Heart right ventricle (tissue), 16 donors: Measurements from ENCODE around the gene TBC1D8. TPM values are rescaled to one million over a fixed set of nuclear protein-coding genes. Genes with fewer than 3 reads are reported as not detected.

Experiments used
- ATAC-seq, 8 donors: fragments of 200-7000 bp; cut with Tn5 transposase; one replicate each; pipeline ENCODE4 v1.9.1; 2020; ENCODE audit warnings: mild to moderate bottlenecking in 8 of 8, moderate library complexity in 8 of 8, moderate number of reproducible peaks in 1 of 8
- DNase-seq, 2 donors: peaks; one replicate each; pipeline ENCODE4 v3.0.0-alpha.2; 2020
- H3K27ac ChIP-seq, 10 donors: fragments of 200-600 bp; sonication (generic) in 2 of 10; one replicate each; pipeline versions ENCODE4 v1.5.0 to v1.8.0; 2020 to 2022; ENCODE audit warnings: mild to moderate bottlenecking in 3 of 10
- H3K27me3 ChIP-seq, 7 donors: fragments of 200-600 bp; one replicate each; pipeline ENCODE4 v1.8.0; 2021 to 2022; ENCODE audit warnings: mild to moderate bottlenecking in 2 of 7
- H3K36me3 ChIP-seq, 9 donors: fragments of 200-600 bp; sonication (generic) in 1 of 9; one replicate each; pipeline versions ENCODE4 v1.5.0 to v1.8.0; 2020 to 2022; ENCODE audit warnings: mild to moderate bottlenecking in 2 of 9
- H3K4me1 ChIP-seq, 9 donors: fragments of 200-600 bp; sonication (generic) in 1 of 9; one replicate each; pipeline versions ENCODE4 v1.5.0 to v1.8.0; 2020 to 2022; ENCODE audit warnings: mild to moderate bottlenecking in 4 of 9
- H3K4me3 ChIP-seq, 10 donors: fragments of 200-600 bp; sonication (generic) in 2 of 10; one replicate each; pipeline versions ENCODE4 v1.5.0 to v1.8.0; 2020 to 2022; ENCODE audit warnings: mild to moderate bottlenecking in 7 of 10, moderate library complexity in 2 of 10
- H3K9me3 ChIP-seq, 11 donors: fragments of 200-600 bp in 10 of 11; sonication (generic) in 2 of 11; one replicate each; pipeline versions ENCODE4 v1.5.0 to v1.8.0; 2013 to 2022; ENCODE audit warnings: mild to moderate bottlenecking in 2 of 11, control low read depth in 1 of 11, moderate library complexity in 1 of 11
- WGBS, 2 donors: extraction: QIAGEN DNeasy Blood & Tissue Kit; methylation state at CpG; one replicate each; pipeline ENCODE4 v1.1.7; 2013; ENCODE audit warnings: inconsistent platforms in 1 of 2; 5-methylcytosine and 5-hydroxymethylcytosine counted together
- intact Hi-C, 10 donors: fragments of 100-400 bp; cut with DNase I; formaldehyde crosslinking; loops; one replicate each; pipeline versions ENCODE4 v1.11.1 to v1.14.2; 2022
- polyA plus RNA-seq, 2 donors: library from polyadenylated mRNA; stranded (reverse); fragments of 200-250 nt; gene quantifications; one replicate each; pipeline ENCODE4 v1.2.3, GENCODE V29; 2013
- total RNA-seq, 10 donors: library from RNA; stranded (reverse); fragmentation: NEBNext Ultra II Directional in 3 of 10; extraction: Animal tissue kit (Norgen Biotek cat#: 25700) in 3 of 10; gene quantifications; one replicate each; pipeline versions ENCODE4 v1.2.1 to v1.2.4, GENCODE V29; 2021 to 2023
- TF ChIP-seq, protein P1 (sequence below), 9 donors: fragments of 200-600 bp; sonication (generic) in 2 of 9; IDR thresholded peaks; one replicate each; pipeline versions ENCODE4 v1.5.0 to v1.8.0; 2021 to 2022; ENCODE audit warnings: antibody characterized with exemption in 9 of 9, mild to moderate bottlenecking in 5 of 9, moderate library complexity in 1 of 9
- donor health status: Arrhythmogenic right ventricular cardiomyopathy.
- donor health status: ischemic (EF 13 %, LVEDD 7.1; RV severe dilation, severe dysfunction).
- donor health status: healthy with polysubstance abuse.
- donor health status: DM: no; HTN: yes; CAD: no.
- donor health status: DM: no; HTN: no; CAD: no.
- donor health status: ischemic (EF 25% LVEDD 6.9; RV normal size, moderate dysfunction).
- donor health status: ischemic (EF 25% LVEDD 5.7; RV mildly dilated, moderate dysfunction).
- donor health status: healthy.
- donor health status: DM: yes; HTN: yes; CAD: no.
- donor health status: Ischemic cardiomyopathy.
- donor health status: ischemic (EF 35%, LVEDD 5.7; RV mildly dilated, moderate dysfunction).
- donor health status: nonischemic (EF 11% LVEDD 7.7; RV severe dilation, severe dysfunction).
- donor health status: DM: yes; HTN: yes; CAD: no.
- donor health status: PGD.
- donor health status: ischemic (EF 29% LVEDD 5.4; RV normal size, mild dysfunction).
- donor health status: nonischemic (EF 23%, LVEDD 6.1; RV moderate dilation, normal function).

The TBC1D8 gene
- total and polyA plus RNA-seq, 12 donors = 24.0 to 69.5 (median 55.5) TPM

DNA sequence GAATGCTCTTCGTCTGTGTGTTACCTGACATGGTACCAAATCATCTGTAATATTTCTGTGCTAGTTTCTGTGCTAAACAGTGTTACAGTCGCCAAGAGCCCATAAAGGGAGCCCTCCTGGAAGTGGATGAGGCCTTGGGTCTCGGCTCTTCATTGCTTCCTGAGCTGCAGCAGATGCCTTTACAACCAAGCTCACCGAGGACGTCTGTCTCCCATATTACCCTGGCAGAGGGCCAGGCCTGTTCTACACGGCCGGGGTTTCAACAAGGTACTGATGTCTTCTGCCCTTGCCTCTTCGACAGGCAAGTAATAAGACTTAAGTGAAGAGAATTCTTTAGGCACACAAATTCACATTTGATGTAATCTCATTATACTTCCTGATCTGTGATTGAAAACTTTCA lies 132.2 kb downstream of the TBC1D8 start:
- intact Hi-C loops = loop anchor here in 1 of 10 donors (10.0 kb wide), 1 partner anchor 186 kb away; no protein-coding TSS in a partner anchor
- ATAC-seq = no peak
- H3K36me3 ChIP-seq = peaks cover 0 to 86% (median 21%) of the 10 kb centered on the region in 9 donors

DNA sequence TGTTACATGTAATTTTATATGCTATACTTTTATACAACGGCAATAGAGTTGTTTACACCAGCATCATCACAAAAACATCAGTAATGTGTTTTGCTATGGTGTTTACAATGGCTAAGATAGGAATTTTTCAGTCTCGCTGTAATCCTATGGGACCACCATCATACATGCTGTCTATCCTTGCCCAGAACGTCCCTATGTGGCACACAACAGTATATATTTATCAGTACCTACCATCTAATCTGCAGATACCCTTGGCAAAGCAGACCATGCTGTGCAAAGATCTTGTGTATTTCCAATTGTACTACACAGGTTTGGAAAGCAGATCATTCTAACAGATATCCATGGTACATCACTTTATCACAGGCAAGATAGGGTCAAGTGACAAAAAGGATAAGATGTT lies 133.8 kb downstream of the TBC1D8 start:
- no peak overlapping the region for H3K4me3 ChIP-seq
- H3K27ac ChIP-seq = no peak overlapping the region
- ATAC-seq = no peak
- H3K9me3 ChIP-seq = no peaks in the 10 kb centered on the region
- H3K4me1 ChIP-seq = peaks cover 0 to 7% (median 0%) of the 10 kb centered on the region in 9 donors
- TF ChIP-seq, protein P1, sequence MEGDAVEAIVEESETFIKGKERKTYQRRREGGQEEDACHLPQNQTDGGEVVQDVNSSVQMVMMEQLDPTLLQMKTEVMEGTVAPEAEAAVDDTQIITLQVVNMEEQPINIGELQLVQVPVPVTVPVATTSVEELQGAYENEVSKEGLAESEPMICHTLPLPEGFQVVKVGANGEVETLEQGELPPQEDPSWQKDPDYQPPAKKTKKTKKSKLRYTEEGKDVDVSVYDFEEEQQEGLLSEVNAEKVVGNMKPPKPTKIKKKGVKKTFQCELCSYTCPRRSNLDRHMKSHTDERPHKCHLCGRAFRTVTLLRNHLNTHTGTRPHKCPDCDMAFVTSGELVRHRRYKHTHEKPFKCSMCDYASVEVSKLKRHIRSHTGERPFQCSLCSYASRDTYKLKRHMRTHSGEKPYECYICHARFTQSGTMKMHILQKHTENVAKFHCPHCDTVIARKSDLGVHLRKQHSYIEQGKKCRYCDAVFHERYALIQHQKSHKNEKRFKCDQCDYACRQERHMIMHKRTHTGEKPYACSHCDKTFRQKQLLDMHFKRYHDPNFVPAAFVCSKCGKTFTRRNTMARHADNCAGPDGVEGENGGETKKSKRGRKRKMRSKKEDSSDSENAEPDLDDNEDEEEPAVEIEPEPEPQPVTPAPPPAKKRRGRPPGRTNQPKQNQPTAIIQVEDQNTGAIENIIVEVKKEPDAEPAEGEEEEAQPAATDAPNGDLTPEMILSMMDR (IDR thresholded peaks at IDR 0.05) = no peak
- intact Hi-C loops = loop anchor here in 1 of 10 donors (10.0 kb wide), 1 partner anchor 187 kb away; no protein-coding TSS in a partner anchor
- no peak for DNase-seq
- WGBS, 2 donors = 81 to 89% methylated on average over 3 of the region's 3 CpGs
- H3K36me3 ChIP-seq = peaks cover 0 to 86% (median 21%) of the 10 kb centered on the region in 9 donors
- no peaks in the 10 kb centered on the region for H3K27me3 ChIP-seq

More for the DNA sequence above, 132.2 kb downstream of the TBC1D8 start:
- TF ChIP-seq, protein P1 (IDR thresholded peaks at IDR 0.05) = no peak
- Histone ChIP-seq H3K4me1 (no peaks in the 10 kb centered on the region), H3K27ac (no peak overlapping the region), H3K4me3 (no peak overlapping the region), H3K27me3 (no peaks in the 10 kb centered on the region), H3K9me3 (no peaks in the 10 kb centered on the region)
- 36 to 53% methylated on average over 8 of the region's 8 CpGs for WGBS, 2 donors
- no peak for DNase-seq

GRCh38 chr2:101014264-101014857 lies 136.8 kb downstream of the TBC1D8 start:
- ATAC-seq = no peak
- 89 to 91% methylated on average over 6 of the region's 6 CpGs for WGBS, 2 donors

DNA sequence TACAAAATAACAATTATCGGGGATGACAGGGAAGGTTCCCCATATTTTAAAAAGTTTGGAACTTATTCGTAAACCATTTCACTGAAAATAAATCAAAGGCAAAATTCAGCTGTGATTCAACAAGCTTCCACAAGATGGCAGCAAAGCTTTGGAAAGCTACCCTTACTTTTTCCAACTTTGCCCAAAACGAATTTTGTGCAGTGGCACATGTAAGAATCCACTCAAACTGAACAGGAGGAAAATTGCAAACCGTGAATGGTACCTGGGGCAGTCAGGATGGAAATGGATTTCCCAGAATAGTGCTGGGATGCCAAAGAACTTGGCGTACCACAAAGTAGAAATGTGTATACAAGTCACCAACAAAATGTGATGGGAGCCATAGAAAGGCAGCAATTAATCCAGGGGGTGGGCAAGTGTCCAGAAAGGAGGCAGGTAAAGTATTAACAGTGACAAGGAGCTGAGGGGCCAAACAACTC lies 138.4 kb downstream of the TBC1D8 start:
- intact Hi-C loops = loop anchor here (1.0 to 10.0 kb wide), 8 partner anchors 140 to 240 kb away; partner anchors contain the start of genes TBC1D8 (in 4 of the 10) and CNOT11 (in 1 of the 10)
- ATAC-seq = no peak
- 41% methylated on average over 5 of the region's 5 CpGs for WGBS, 2 donors
- Histone ChIP-seq H3K9me3 (no peaks in the 10 kb centered on the region), H3K4me3 (no peak overlapping the region), H3K36me3 (peaks cover 0 to 86% (median 19%) of the 10 kb centered on the region in 9 donors), H3K4me1 (peaks cover 0 to 8% (median 0%) of the 10 kb centered on the region in 9 donors), H3K27ac (no peak overlapping the region), H3K27me3 (no peaks in the 10 kb centered on the region)
- TF ChIP-seq, protein P1 (IDR thresholded peaks at IDR 0.05) = peak; percentile 73 to 91 (median 81)
- peak in 1 of 2 donors; percentile 26 for DNase-seq

More at GRCh38 chr2:101014264-101014857, 136.8 kb downstream of the TBC1D8 start:
- Histone ChIP-seq H3K27me3 (no peaks in the 10 kb centered on the region), H3K9me3 (no peaks in the 10 kb centered on the region), H3K4me3 (no peak overlapping the region), H3K4me1 (peaks cover 0 to 8% (median 0%) of the 10 kb centered on the region in 9 donors), H3K36me3 (peaks cover 0 to 86% (median 18%) of the 10 kb centered on the region in 9 donors), H3K27ac (no peak overlapping the region)
- TF ChIP-seq, protein P1 (IDR thresholded peaks at IDR 0.05) = no peak
- intact Hi-C loops = loop anchor here in 6 of 10 donors (5.0 to 10.0 kb wide), 4 partner anchors 138 to 238 kb away; partner anchors contain the start of genes TBC1D8 (in 4 of the 6) and CNOT11 (in 1 of the 6)
- DNase-seq = no peak
